HepG2 (cell line): Measurements from ENCODE around the gene INO80. TPM values are rescaled to one million over a fixed set of nuclear protein-coding genes. Genes with fewer than 3 reads are reported as not detected.
A peak's percentile ranks its signal among the peaks of the same experiment; 100 is the strongest.

Experiments
- ATAC-seq: fragments of 200-7000 bp; cut with Tn5 transposase; 3 replicates; pipeline ENCODE4 v1.9.1; 2020; ENCODE audit warnings: mild to moderate bottlenecking, moderate library complexity
- BruUV-seq: library from RNA; stranded (reverse); fragments of 400-500 nt; replicated peaks from 2 replicates; lab custom pipeline; 2021; lab: Mats Ljungman, UMichigan
- CTCF ChIA-PET: fragments of 300-600 bp; formaldehyde crosslinking; extraction: SDS; loops from one replicate; lab custom pipeline; 2021; ENCODE audit warnings: low total read pairs, inconsistent platforms, low intra/inter-chr PET ratio; lab: Yijun Ruan, JAX
- POLR2A ChIA-PET: fragments of 350-600 bp; sonication (Branson Sonifier 250); formaldehyde crosslinking; loops from one replicate; lab custom pipeline; 2020; ENCODE audit warnings: antibody characterized with exemption, inconsistent platforms; lab: Yijun Ruan, JAX
- DNase-seq: peaks from one replicate; pipeline ENCODE4 v3.0.0-alpha.2; 2015; ENCODE audit warnings: low spot score
- FAIRE-seq: peaks from 3 replicates; lab custom pipeline; 2011; peaks lifted over from hg19 to GRCh38; lab: Jason Lieb, UNC
- H2AFZ ChIP-seq: one replicate; pipeline ENCODE4 v1.6.1; 2011; ENCODE audit warnings: low read length, inconsistent platforms
- H3K27ac ChIP-seq: fragments of 300-600 bp; 3 replicates; pipeline ENCODE4 v1.8.0; 2011; ENCODE audit warnings: mixed run types, mild to moderate bottlenecking, mixed read lengths, low read length, inconsistent platforms; ENCODE audit not compliant: insufficient read depth; ENCODE audit errors: extremely low read length
- H3K27me3 ChIP-seq, 2 experiments: fragments of 200-600 bp in 1 of 2; 2 replicates in 1 of 2; 3 replicates in 1 of 2; pipeline versions ENCODE4 v1.6.0 to v1.8.0; 2011; ENCODE audit warnings: low read length in 2 of 2, mild to moderate bottlenecking in 2 of 2, moderate library complexity in 2 of 2, inconsistent platforms in 1 of 2; ENCODE audit not compliant: insufficient read depth in 2 of 2, control insufficient read depth in 1 of 2
- H3K36me3 ChIP-seq, 2 experiments: fragments of 200-600 bp in 1 of 2; replicated peaks in 1 of 2; 2 replicates in 1 of 2; 3 replicates in 1 of 2; pipeline versions ENCODE4 v1.5.1 to v1.8.0; 2011; ENCODE audit warnings: low read length in 2 of 2, inconsistent platforms in 1 of 2; ENCODE audit not compliant: insufficient read depth in 2 of 2, control insufficient read depth in 1 of 2
- H3K4me1 ChIP-seq: 2 replicates; pipeline ENCODE4 v1.5.1; 2012; ENCODE audit warnings: low read length, inconsistent platforms; ENCODE audit not compliant: insufficient read depth
- H3K4me2 ChIP-seq: 2 replicates; pipeline ENCODE4 v1.6.0; 2011; ENCODE audit warnings: low read depth, low read length, inconsistent platforms
- H3K4me3 ChIP-seq, 3 experiments: fragments of 200-600 bp in 1 of 3; sonication (generic), shearing (Covaris generic) in 1 of 3; replicated peaks in 1 of 3; 2 replicates each; pipeline ENCODE4 v1.5.1; 2011 to 2016; ENCODE audit warnings: low read length in 3 of 3, inconsistent platforms in 2 of 3, low read depth in 2 of 3, mild to moderate bottlenecking in 2 of 3, control low read depth in 1 of 3, mixed read lengths in 1 of 3; ENCODE audit not compliant: insufficient read depth in 1 of 3
- H3K79me2 ChIP-seq: one replicate; pipeline ENCODE4 v1.6.1; 2011; ENCODE audit warnings: low read length, inconsistent platforms; ENCODE audit not compliant: insufficient read depth
- H3K9ac ChIP-seq: 2 replicates; pipeline ENCODE4 v1.6.0; 2011; ENCODE audit warnings: mild to moderate bottlenecking, low read depth, low read length, inconsistent platforms; ENCODE audit not compliant: insufficient read depth
- H3K9me3 ChIP-seq: 2 replicates; pipeline ENCODE4 v1.5.1; 2012; ENCODE audit warnings: mild to moderate bottlenecking, low read length
- H4K20me1 ChIP-seq: 2 replicates; pipeline ENCODE4 v1.6.0; 2011; ENCODE audit warnings: inconsistent platforms, mild to moderate bottlenecking, low read length, moderate library complexity; ENCODE audit not compliant: insufficient read depth
- GPBP1L1 ChIP-seq: sonication (generic); formaldehyde crosslinking; IDR thresholded peaks from 2 replicates; pipeline ENCODE4 v1.5.0; 2020; ENCODE audit warnings: mild to moderate bottlenecking, missing genetic modification reagents
- HNRNPL ChIP-seq: fragments of 200-400 bp; formaldehyde crosslinking; IDR thresholded peaks from 2 replicates; pipeline ENCODE4 v1.6.1; 2017; ENCODE audit warnings: mild to moderate bottlenecking, low read depth, low read length
- KLF16 ChIP-seq, 2 experiments: sonication (generic) in 1 of 2; formaldehyde crosslinking in 1 of 2; IDR thresholded peaks; 2 replicates each; pipeline versions ENCODE4 v1.6.1 to v1.8.0; 2016 to 2023; ENCODE audit warnings: missing genetic modification reagents in 2 of 2, missing compliant biosample characterization in 1 of 2
- THAP8 ChIP-seq: sonication (generic); formaldehyde crosslinking; IDR thresholded peaks from 2 replicates; pipeline ENCODE4 v1.5.1; 2020; ENCODE audit warnings: missing genetic modification reagents, mild to moderate bottlenecking, borderline replicate concordance
- ZNF563 ChIP-seq: sonication (generic); formaldehyde crosslinking; IDR thresholded peaks from 2 replicates; pipeline ENCODE4 v1.8.0; 2022; ENCODE audit warnings: mild to moderate bottlenecking, moderate library complexity, missing genetic modification reagents
- ZNF615 ChIP-seq: sonication (generic); formaldehyde crosslinking; IDR thresholded peaks from 2 replicates; pipeline ENCODE4 v1.5.0; 2020; ENCODE audit warnings: mild to moderate bottlenecking, missing genetic modification reagents, borderline replicate concordance
- WGBS: methylation state at CpG from one replicate; pipeline ENCODE4 v1.1.6; 2017; ENCODE audit warnings: low lambda C conversion rate; 5-methylcytosine and 5-hydroxymethylcytosine counted together
- in situ Hi-C: cut with HindIII; loops from 2 replicates; pipeline ENCODE4 v1.10.0; 2017; ENCODE audit warnings: low pct_unique_long_range_greater_than_20kb; ENCODE audit not compliant: extremely low pct_ligation_motif_present
- intact Hi-C: fragments of 100-400 bp; cut with micrococcal nuclease; formaldehyde crosslinking; loops from one replicate; pipeline ENCODE4 v1.10.0; 2022; ENCODE audit not compliant: unreplicated experiment
- polyA plus RNA-seq, 8 experiments: library from polyadenylated mRNA; depleted of rRNA in 3 of 8; stranded (reverse) in 7 of 8; unstranded in 1 of 8; fragments of >200 nt; fragmentation: Illumina TruSeq in 4 of 8; extraction: Trizol in 4 of 8; gene quantifications; 2 replicates each; pipeline versions ENCODE4 v1.2.1 to v1.2.3, GENCODE V29; 2011 to 2016; ENCODE audit warnings: low read depth in 4 of 8, missing spikeins in 1 of 8, mixed read lengths in 1 of 8; ENCODE audit not compliant: insufficient read depth in 1 of 8
- total RNA-seq, 5 experiments: library from RNA; depleted of rRNA; stranded (reverse); fragments of >200 nt; fragmentation: Illumina TruSeq; extraction: Trizol; gene quantifications; 2 replicates each; pipeline ENCODE4 v1.2.3, GENCODE V29; 2016; ENCODE audit warnings: low read depth in 1 of 5

The INO80 gene
- total and polyA plus RNA-seq, 2 of the 13 experiments (the other 11 are each of a cell fraction or from before 2014, with no cell fraction given) = 3.6 to 14.8 TPM

- H3K4me3 ChIP-seq = no peak overlapping the region
- intact Hi-C loops (no loop called here), in situ Hi-C loops (no loop called here)
- H3K9me3 ChIP-seq = no peaks in the 10 kb centered on the region
- H3K4me2 ChIP-seq = no peak overlapping the region
- H3K79me2 ChIP-seq = no peaks in the 10 kb centered on the region
- ATAC-seq = no peak
- TF ChIP-seq ZNF563 (CRISPR knock-in tag) = 0 out of 2 replicates have a peak, but pooled peaks have one; percentile 0
- no peak for TF ChIP-seq KLF16 (CRISPR knock-in tag; IDR thresholded peaks at IDR 0.05)
- peak; percentile 83 for TF ChIP-seq HNRNPL
- no peak for TF ChIP-seq ZNF615 (CRISPR knock-in tag)
- no peak for TF ChIP-seq GPBP1L1 (CRISPR knock-in tag)
- TF ChIP-seq THAP8 (CRISPR knock-in tag) = no peak
- peaks cover 0 to 14% of the 10 kb centered on the region in 2 experiments; a peak in 3 of 5 replicates for H3K27me3 ChIP-seq
- POLR2A ChIA-PET = no interaction called here
- BruUV-seq = no TSS peak
- H4K20me1 ChIP-seq = no peaks in the 10 kb centered on the region
- 59% methylated on average over 9 of the region's 19 CpGs for WGBS
- no peak overlapping the region for H2AFZ ChIP-seq
- peaks cover 79% of the 10 kb centered on the region for H3K4me1 ChIP-seq
- FAIRE-seq = no peak
- no peak for DNase-seq
- no peak overlapping the region for H3K27ac ChIP-seq
- H3K36me3 ChIP-seq = no peaks in the 10 kb centered on the region
- CTCF ChIA-PET = no interaction called here
- H3K9ac ChIP-seq = no peak overlapping the region
Observed at GRCh38 chr15:40937762-40938535, 178.1 kb downstream of the INO80 start.
